HCT116 (cell line): Measurements from ENCODE around the gene OR2H1. TPM values are rescaled to one million over a fixed set of nuclear protein-coding genes. Genes with fewer than 3 reads are reported as not detected.

ENCODE experiments used
- ATAC-seq: fragments of 200-7000 bp; cut with Tn5 transposase; 2 replicates; pipeline ENCODE4 v1.9.1; 2020; ENCODE audit warnings: mild to moderate bottlenecking, moderate library complexity
- BruUV-seq: library from RNA; stranded (reverse); fragments of 400-500 nt; replicated peaks from 2 replicates; lab custom pipeline; 2021; lab: Mats Ljungman, UMichigan
- CTCF ChIA-PET: fragments of 300-600 bp; sonication (Branson Sonifier 250); formaldehyde crosslinking; loops from one replicate; lab custom pipeline; 2021; ENCODE audit warnings: antibody characterized with exemption; lab: Charles Lee
- POLR2A ChIA-PET: fragments of 300-600, 350-600 bp; sonication (Branson Sonifier 250); formaldehyde crosslinking; loops from one replicate; lab custom pipeline; 2021; ENCODE audit warnings: antibody characterized with exemption; lab: Charles Lee
- RAD21 ChIA-PET, 2 experiments: fragments of 300-600 bp; sonication (Branson Sonifier 250); formaldehyde crosslinking; loops; one replicate each; lab custom pipeline; 2023; ENCODE audit warnings: low total read pairs in 2 of 2; ENCODE audit not compliant: uncharacterized antibody in 2 of 2, unreplicated experiment in 2 of 2, low non-redundant PET in 1 of 2; lab: Charles Lee
- DNase-seq: peaks from one replicate; pipeline ENCODE4 v3.0.0-alpha.2; 2010; ENCODE audit warnings: low read depth, low spot score
- H2AFZ ChIP-seq: fragments of 200-600 bp; shearing (Covaris generic), sonication (generic); 2 replicates; pipeline ENCODE4 v1.6.1; 2017; ENCODE audit warnings: low read depth, mixed run types, mixed read lengths, antibody characterized with exemption, low read length; ENCODE audit not compliant: poor library complexity, severe bottlenecking
- H3K27ac ChIP-seq: 2 replicates; pipeline ENCODE4 v1.5.1; 2012; ENCODE audit warnings: low read depth, low read length
- H3K27me3 ChIP-seq: fragments of 200-600 bp; sonication (generic); 2 replicates; pipeline ENCODE4 v1.6.1; 2016; ENCODE audit warnings: mixed run types, low read length, mixed read lengths; ENCODE audit not compliant: insufficient read depth
- H3K36me3 ChIP-seq, 2 experiments: fragments of 200-500 bp in 1 of 2; fragments of 200-600 bp in 1 of 2; sonication (Bioruptor generic) in 1 of 2; sonication (generic) in 1 of 2; 2 replicates each; pipeline versions ENCODE4 v1.5.1 to v1.6.1; 2014 to 2016; ENCODE audit warnings: low read length in 2 of 2, inconsistent platforms in 1 of 2, mixed read lengths in 1 of 2, mixed run types in 1 of 2; ENCODE audit not compliant: insufficient read depth in 2 of 2, control insufficient read depth in 1 of 2
- H3K4me1 ChIP-seq, 2 experiments: fragments of 200-600 bp in 1 of 2; sonication (generic) in 1 of 2; 2 replicates each; pipeline versions ENCODE4 v1.5.1 to v1.6.1; 2012 to 2017; ENCODE audit warnings: low read length in 2 of 2, inconsistent platforms in 1 of 2, mild to moderate bottlenecking in 1 of 2, mixed read lengths in 1 of 2, mixed run types in 1 of 2, moderate library complexity in 1 of 2; ENCODE audit not compliant: insufficient read depth in 2 of 2, control insufficient read depth in 1 of 2
- H3K4me2 ChIP-seq: fragments of 200-600 bp; sonication (generic); 2 replicates; pipeline ENCODE4 v1.6.1; 2017; ENCODE audit warnings: mixed run types, low read length, mixed read lengths
- H3K4me3 ChIP-seq, 2 experiments: fragments of 200-600 bp in 1 of 2; sonication (generic) in 1 of 2; replicated peaks in 1 of 2; 2 replicates each; pipeline ENCODE4 v1.5.1; 2011 to 2016; ENCODE audit warnings: low read length in 2 of 2, control low read depth in 1 of 2, low read depth in 1 of 2, mild to moderate bottlenecking in 1 of 2, mixed read lengths in 1 of 2, mixed run types in 1 of 2
- H3K79me2 ChIP-seq: fragments of 200-600 bp; sonication (generic); 2 replicates; pipeline ENCODE4 v1.6.1; 2017; ENCODE audit warnings: mild to moderate bottlenecking, mixed run types, low read length, moderate library complexity, mixed read lengths; ENCODE audit not compliant: insufficient read depth
- H3K9ac ChIP-seq: fragments of 200-600 bp; sonication (generic); 2 replicates; pipeline ENCODE4 v1.6.1; 2016; ENCODE audit warnings: low read length, mixed read lengths
- H3K9me2 ChIP-seq: fragments of 200-600 bp; sonication (generic), shearing (Covaris generic); 2 replicates; pipeline ENCODE4 v1.6.1; 2017; ENCODE audit warnings: mixed run types, mild to moderate bottlenecking, moderate library complexity; ENCODE audit not compliant: insufficient read depth
- H3K9me3 ChIP-seq, 2 experiments: fragments of 200-500 bp in 1 of 2; fragments of 200-600 bp in 1 of 2; sonication (Bioruptor generic) in 1 of 2; sonication (generic) in 1 of 2; 2 replicates each; pipeline ENCODE4 v1.6.1; 2014 to 2017; ENCODE audit warnings: low read length in 2 of 2, mixed read lengths in 2 of 2, inconsistent platforms in 1 of 2, low read depth in 1 of 2, mild to moderate bottlenecking in 1 of 2, mixed run types in 1 of 2, moderate library complexity in 1 of 2; ENCODE audit not compliant: control insufficient read depth in 1 of 2, insufficient read depth in 1 of 2
- H4K20me1 ChIP-seq: fragments of 200-600 bp; sonication (generic), shearing (Covaris generic); 2 replicates; pipeline ENCODE4 v1.6.1; 2017; ENCODE audit warnings: mixed run types, mild to moderate bottlenecking, moderate library complexity; ENCODE audit not compliant: insufficient read depth
- CEBPB ChIP-seq: IDR thresholded peaks from 2 replicates; pipeline ENCODE4 v1.6.1; 2012; ENCODE audit warnings: low read depth
- ELF1 ChIP-seq: IDR thresholded peaks from 2 replicates; pipeline ENCODE4 v1.6.1; 2012; ENCODE audit warnings: low read depth, borderline replicate concordance
- EZH2phosphoT487 ChIP-seq: fragments of 200-600 bp; IDR thresholded peaks from 2 replicates; pipeline ENCODE4 v1.6.1; 2018; ENCODE audit warnings: antibody characterized with exemption, borderline replicate concordance
- FOSL1 ChIP-seq: IDR thresholded peaks from 2 replicates; pipeline ENCODE4 v1.6.1; 2012; ENCODE audit warnings: low read depth
- JUND ChIP-seq: IDR thresholded peaks from 2 replicates; pipeline ENCODE4 v1.6.1; 2012
- POLR2A ChIP-seq: IDR thresholded peaks from 2 replicates; pipeline ENCODE4 v1.7.0; 2011; ENCODE audit warnings: borderline replicate concordance; ENCODE audit not compliant: insufficient read depth, insufficient read length; ENCODE audit errors: extremely low read depth
- RAD21 ChIP-seq: IDR thresholded peaks from 2 replicates; pipeline ENCODE4 v1.6.1; 2012; ENCODE audit warnings: low read depth, mild to moderate bottlenecking
- TCF7L2 ChIP-seq: IDR thresholded peaks from 2 replicates; pipeline ENCODE4 v1.7.0; 2011; ENCODE audit warnings: borderline replicate concordance, inconsistent platforms; ENCODE audit not compliant: insufficient read depth, insufficient read length; ENCODE audit errors: extremely low read depth
- YY1 ChIP-seq: IDR thresholded peaks from 2 replicates; pipeline ENCODE4 v1.6.1; 2011; ENCODE audit warnings: low read length, low read depth, moderate library complexity, mild to moderate bottlenecking; ENCODE audit not compliant: insufficient replicate concordance; ENCODE audit errors: extremely low read depth
- ZFX ChIP-seq: fragments of 450-650 bp; IDR thresholded peaks from 2 replicates; pipeline ENCODE4 v1.6.1; 2017
- intact Hi-C: fragments of 100-400 bp; cut with micrococcal nuclease; formaldehyde crosslinking; loops from 2 replicates; pipeline ENCODE4 v1.10.0; 2022
- total RNA-seq: library from RNA; stranded (reverse); gene quantifications from one replicate; pipeline ENCODE4 v1.2.1, GENCODE V29; 2021; ENCODE audit not compliant: unreplicated experiment
- TF ChIP-seq, protein P1 (sequence below): IDR thresholded peaks from 2 replicates; pipeline ENCODE4 v1.6.1; 2012

Gene OR2H1
- total RNA-seq, 1 experiment from 2014 or later = not detected

DNA sequence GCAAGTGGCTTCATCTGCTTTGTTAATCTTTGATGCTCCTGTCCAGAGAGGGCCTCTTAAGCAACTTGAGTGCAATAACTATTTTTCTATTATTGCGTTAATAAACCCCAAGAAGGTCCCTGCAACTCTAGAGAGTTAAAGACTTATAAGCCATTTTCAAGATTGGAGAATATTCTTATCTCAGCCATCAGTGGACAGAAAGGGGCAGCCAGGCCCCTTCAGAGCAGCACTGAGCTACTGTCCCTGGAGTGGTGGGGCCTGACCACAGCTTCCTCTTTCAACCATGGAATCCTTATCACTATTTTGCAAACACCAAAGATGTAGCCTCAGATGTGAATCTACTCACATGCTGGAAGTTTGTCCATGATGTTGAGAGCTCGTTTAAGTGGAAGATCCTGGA, 33.6 kb downstream of the OR2H1 start:
- Histone ChIP-seq H3K36me3 (no peaks in the 10 kb centered on the region), H3K27me3 (peaks cover 8% of the 10 kb centered on the region; the same call in 1 of the 2 replicates), H2AFZ (no peak overlapping the region), H3K9me3 (no peaks in the 10 kb centered on the region), H4K20me1 (no peaks in the 10 kb centered on the region), H3K4me2 (no peak overlapping the region), H3K4me1 (no peaks in the 10 kb centered on the region), H3K9me2 (no peaks in the 10 kb centered on the region; the same call in 1 of the 2 replicates), H3K27ac (no peak overlapping the region), H3K9ac (no peak overlapping the region), H3K4me3 (no peak overlapping the region), H3K79me2 (no peaks in the 10 kb centered on the region)
- TF ChIP-seq TCF7L2 (no peak), RAD21 (no peak), ELF1 (no peak), EZH2phosphoT487 (no peak), FOSL1 (no peak), JUND (no peak), POLR2A (no peak), ZFX (no peak)
- ATAC-seq = no peak
- RAD21 ChIA-PET = no interaction called here
- no peak for DNase-seq
- POLR2A ChIA-PET = no interaction called here
- intact Hi-C loops = no loop called here
- CTCF ChIA-PET = no interaction called here
- no TSS peak for BruUV-seq

DNA sequence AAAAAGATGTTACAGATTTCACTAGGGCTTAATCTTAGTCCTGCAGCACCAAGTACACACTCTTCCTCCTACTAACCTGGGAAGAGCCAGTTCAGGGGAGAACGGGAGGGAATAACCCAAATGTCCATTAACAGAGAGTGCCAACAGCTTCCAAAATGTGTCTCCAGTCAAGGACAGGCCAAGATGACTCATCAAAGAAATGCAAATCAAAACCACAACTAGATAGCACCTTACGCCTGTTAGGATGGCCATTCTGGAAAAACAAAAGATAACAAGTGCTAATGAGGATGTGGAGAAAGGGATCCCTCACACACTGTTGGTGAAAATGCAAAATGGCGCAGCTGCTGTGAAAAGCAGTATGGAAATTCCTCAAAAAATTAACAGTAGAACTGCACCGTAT, 34.6 kb downstream of the OR2H1 start:
- Histone ChIP-seq H3K4me2 (no peak overlapping the region), H3K4me3 (no peak overlapping the region), H3K9me2 (no peaks in the 10 kb centered on the region; the same call in 1 of the 2 replicates), H3K27ac (no peak overlapping the region), H3K79me2 (no peaks in the 10 kb centered on the region), H3K27me3 (peaks cover 13% of the 10 kb centered on the region; the same call in 1 of the 2 replicates), H3K36me3 (no peaks in the 10 kb centered on the region), H2AFZ (no peak overlapping the region), H4K20me1 (no peaks in the 10 kb centered on the region), H3K9ac (no peak overlapping the region), H3K9me3 (no peaks in the 10 kb centered on the region), H3K4me1 (no peaks in the 10 kb centered on the region)
- TF ChIP-seq, protein P1, sequence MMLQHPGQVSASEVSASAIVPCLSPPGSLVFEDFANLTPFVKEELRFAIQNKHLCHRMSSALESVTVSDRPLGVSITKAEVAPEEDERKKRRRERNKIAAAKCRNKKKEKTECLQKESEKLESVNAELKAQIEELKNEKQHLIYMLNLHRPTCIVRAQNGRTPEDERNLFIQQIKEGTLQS = no peak
- TF ChIP-seq YY1 = no peak
- no peak for TF ChIP-seq CEBPB
- intact Hi-C loops = no loop called here
- POLR2A ChIA-PET = no interaction called here
- no peak for DNase-seq
- no peak for ATAC-seq
- BruUV-seq = no TSS peak
- RAD21 ChIA-PET = no interaction called here
- CTCF ChIA-PET = no interaction called here
